Thyroid gland (tissue), 4 donors: ENCODE results near the gene MPZL1.

Experiments used
- POLR2A ChIP-seq, 2 donors: fragments of 450-650 bp; IDR thresholded peaks; one replicate each; pipeline ENCODE4 v1.6.1; 2017; ENCODE audit warnings: antibody characterized with exemption in 2 of 2, mild to moderate bottlenecking in 2 of 2, moderate library complexity in 1 of 2
- TF ChIP-seq, protein P1 (sequence below), 6 experiments: fragments of 200-600 bp in 3 of 6; fragments of 450-650 bp in 3 of 6; sonication (generic) in 3 of 6; IDR thresholded peaks; one replicate each; pipeline ENCODE4 v1.5.1; 2016 to 2019; ENCODE audit warnings: antibody characterized with exemption in 6 of 6, mild to moderate bottlenecking in 2 of 6, inconsistent platforms in 1 of 6, moderate library complexity in 1 of 6

DNA sequence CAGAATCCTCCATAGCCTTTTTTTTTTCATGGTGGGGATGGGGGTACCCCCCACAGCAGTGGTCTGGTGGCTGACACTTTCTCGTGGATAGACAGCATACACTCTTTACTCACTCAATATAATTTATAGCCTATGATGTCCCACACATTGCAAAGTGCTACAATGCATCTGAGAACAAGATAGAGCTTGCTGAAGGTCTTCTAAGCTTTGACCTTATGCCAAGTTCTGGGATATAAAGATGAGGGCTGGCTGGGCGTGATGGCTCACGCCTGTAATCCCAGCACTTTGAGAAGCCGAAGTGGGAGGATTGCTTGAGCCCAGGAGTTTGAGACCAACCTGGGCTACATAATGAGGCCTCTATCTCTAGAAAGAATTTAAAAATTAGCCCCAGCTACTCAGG is 78.0 kb downstream of the MPZL1 start:
- TF ChIP-seq, protein P1, sequence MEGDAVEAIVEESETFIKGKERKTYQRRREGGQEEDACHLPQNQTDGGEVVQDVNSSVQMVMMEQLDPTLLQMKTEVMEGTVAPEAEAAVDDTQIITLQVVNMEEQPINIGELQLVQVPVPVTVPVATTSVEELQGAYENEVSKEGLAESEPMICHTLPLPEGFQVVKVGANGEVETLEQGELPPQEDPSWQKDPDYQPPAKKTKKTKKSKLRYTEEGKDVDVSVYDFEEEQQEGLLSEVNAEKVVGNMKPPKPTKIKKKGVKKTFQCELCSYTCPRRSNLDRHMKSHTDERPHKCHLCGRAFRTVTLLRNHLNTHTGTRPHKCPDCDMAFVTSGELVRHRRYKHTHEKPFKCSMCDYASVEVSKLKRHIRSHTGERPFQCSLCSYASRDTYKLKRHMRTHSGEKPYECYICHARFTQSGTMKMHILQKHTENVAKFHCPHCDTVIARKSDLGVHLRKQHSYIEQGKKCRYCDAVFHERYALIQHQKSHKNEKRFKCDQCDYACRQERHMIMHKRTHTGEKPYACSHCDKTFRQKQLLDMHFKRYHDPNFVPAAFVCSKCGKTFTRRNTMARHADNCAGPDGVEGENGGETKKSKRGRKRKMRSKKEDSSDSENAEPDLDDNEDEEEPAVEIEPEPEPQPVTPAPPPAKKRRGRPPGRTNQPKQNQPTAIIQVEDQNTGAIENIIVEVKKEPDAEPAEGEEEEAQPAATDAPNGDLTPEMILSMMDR (IDR thresholded peaks at IDR 0.05), result no peak
- TF ChIP-seq POLR2A (IDR thresholded peaks at IDR 0.05), result no peak
